GM15510 (cell line): ENCODE measurements around the gene EIF4EBP3.

ENCODE experiments used
- POLR2A ChIP-seq: IDR thresholded peaks from 3 replicates; pipeline ENCODE4 v1.6.1; 2011; ENCODE audit warnings: borderline replicate concordance; ENCODE audit not compliant: insufficient read length; ENCODE audit errors: extremely low read depth

Gene EIF4EBP3

DNA sequence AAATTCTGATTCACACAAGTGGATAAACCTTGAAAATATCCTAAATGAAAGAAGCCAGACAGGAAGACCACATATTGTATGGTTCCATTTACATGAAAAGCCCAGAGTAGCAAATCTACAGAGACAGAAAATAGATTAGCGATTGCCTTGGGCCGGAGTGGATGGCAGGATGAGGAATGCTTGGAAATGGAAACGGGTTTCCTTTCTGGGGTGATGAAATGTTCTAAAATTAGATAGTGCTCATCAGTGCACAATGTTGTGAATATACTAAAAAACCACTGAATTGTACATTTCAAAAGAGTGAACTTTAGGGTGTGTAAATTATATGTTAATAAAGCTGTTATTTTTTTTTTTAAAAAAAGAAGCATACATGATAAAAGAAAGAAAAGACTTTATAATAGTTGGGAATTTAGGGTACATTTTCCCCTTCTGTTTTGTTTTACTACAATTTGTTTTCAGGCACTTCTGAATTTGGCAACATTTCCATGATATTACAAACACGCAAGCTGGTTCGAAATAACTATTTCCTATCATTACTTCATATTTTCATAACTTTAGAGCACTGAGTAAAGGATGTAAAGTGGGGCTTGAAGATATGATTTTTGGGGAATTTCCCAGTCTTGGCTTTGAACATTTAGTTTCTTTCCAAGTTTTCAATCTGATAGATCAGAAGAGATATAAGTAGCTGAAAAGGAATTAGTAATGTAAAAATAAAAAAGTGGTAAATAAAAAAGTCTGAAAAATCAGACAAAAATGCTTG, 41.0 kb downstream of the EIF4EBP3 start:
- no peak for TF ChIP-seq POLR2A

GRCh38 chr5:140590861-140591260, 43.4 kb downstream of the EIF4EBP3 start:
- no peak for TF ChIP-seq POLR2A

DNA sequence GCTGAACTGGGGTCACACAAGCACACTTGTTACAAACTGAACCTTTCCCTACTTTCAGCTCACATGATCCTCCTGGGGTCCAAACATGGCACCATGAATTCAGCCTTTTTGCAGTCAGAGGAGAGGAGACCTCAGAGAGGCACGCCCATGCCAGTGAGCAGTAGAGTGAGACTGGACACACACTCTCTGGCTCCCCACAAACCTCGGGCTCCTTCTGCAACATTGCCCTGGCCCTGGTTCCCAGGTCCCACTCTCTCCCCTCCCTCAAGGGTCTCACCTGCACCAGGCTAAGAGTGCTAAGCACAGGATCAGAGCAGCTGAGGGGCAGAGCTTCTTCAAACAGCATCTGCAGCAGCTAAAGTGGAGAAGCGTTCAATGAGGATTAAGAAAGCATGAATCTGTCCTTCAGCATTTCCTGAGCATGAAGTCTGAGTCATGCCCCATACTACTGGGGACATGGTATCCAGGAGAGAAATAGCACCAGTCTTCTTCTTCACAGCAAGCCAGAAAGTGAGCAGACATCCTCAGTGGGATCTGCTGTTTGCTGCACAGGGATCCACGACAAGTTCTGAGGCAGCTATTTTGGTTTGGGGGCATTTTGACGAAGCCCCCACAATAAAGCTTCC, 44.4 kb downstream of the EIF4EBP3 start:
- TF ChIP-seq POLR2A: no peak

DNA sequence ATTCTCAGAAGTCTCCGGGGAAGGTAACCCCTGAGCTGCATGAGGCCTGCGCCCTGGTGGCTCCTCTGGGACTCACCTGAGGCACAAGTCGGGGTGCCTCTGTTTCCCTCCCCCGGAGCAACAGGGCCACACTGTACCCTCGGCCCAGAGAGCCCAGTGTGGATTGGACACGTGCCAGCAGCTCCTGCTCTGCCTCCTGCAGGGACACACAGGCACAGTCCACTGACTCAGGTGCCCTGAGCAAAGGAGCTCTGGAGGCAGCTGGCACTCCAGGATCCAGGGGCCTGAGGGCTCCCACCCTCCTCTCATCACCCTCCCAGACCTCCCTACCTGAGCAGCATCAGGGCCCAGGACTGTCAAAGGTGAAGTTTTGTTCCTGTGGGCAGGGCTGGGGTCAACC, 46.7 kb downstream of the EIF4EBP3 start:
- no peak for TF ChIP-seq POLR2A

- no peak for TF ChIP-seq POLR2A
These were observed 48.3 kb downstream of the EIF4EBP3 start for GRCh38 chr5:140595538-140596300.

DNA sequence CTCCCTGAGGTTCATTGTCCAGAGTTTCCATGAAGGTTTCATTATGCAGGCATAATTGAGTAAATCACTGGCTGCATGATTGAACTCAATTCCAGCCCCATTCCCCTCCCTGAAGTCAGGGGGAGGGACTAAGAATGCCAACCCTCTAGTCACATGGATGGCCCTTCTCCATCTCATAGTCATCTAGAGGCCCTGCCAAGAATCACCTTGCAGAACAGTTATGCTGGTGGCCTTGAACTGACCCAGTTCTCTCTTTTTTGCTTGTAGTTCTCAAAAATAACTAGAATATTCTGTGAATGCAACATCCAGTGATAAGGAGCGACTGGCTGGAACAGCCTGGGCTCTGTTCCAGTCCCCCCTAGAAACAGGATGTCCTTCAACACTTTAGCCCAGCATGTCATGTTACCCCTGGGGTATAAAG, 48.9 kb downstream of the EIF4EBP3 start:
- TF ChIP-seq POLR2A: no peak

GRCh38 chr5:140598836-140599235, 51.4 kb downstream of the EIF4EBP3 start:
- no peak for TF ChIP-seq POLR2A
